Measurements from ENCODE around the gene KLHL2. TPM values are rescaled to one million over a fixed set of nuclear protein-coding genes. Genes with fewer than 3 reads are reported as not detected.
"Not testable (repeated sequence)": the region's sequence is repeated elsewhere in the genome, so short reads cannot be mapped to it uniquely, and the experiment has no call there.

Gene KLHL2
- total RNA-seq, 2 experiments from 2014 or later: 27.9 to 33.8 TPM

DNA sequence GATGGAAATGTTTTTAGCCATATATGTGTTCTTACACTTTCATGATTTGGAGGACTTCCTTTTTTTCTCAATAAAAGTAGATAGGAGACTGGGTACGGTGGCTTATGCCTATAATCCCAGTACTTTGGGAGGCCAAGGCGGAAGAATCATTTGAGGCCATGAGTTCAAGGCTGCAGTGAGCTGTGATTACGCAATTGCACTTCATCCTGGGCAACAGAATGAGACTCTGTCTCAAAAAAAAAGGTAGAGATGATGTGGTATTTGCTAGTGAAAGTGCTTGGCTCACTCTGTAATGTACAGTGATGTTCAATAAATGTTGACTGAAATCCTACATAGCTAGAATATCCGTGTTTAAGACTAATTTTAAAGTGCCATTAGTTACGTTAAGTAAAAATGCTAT lies 27.4 kb downstream of the KLHL2 start:
- POLR2A ChIA-PET: no interaction called here
- TF ChIP-seq, protein P1, sequence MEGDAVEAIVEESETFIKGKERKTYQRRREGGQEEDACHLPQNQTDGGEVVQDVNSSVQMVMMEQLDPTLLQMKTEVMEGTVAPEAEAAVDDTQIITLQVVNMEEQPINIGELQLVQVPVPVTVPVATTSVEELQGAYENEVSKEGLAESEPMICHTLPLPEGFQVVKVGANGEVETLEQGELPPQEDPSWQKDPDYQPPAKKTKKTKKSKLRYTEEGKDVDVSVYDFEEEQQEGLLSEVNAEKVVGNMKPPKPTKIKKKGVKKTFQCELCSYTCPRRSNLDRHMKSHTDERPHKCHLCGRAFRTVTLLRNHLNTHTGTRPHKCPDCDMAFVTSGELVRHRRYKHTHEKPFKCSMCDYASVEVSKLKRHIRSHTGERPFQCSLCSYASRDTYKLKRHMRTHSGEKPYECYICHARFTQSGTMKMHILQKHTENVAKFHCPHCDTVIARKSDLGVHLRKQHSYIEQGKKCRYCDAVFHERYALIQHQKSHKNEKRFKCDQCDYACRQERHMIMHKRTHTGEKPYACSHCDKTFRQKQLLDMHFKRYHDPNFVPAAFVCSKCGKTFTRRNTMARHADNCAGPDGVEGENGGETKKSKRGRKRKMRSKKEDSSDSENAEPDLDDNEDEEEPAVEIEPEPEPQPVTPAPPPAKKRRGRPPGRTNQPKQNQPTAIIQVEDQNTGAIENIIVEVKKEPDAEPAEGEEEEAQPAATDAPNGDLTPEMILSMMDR (conservative IDR thresholded peaks at IDR 0.05; ENCODE audit: low read length): no peak
- TF ChIP-seq EZH2phosphoT487 (IDR thresholded peaks at IDR 0.05; ENCODE audit: borderline replicate concordance, low read depth, low read length): no peak
- no peak for DNase-seq (ENCODE audit: low spot score)
- Histone ChIP-seq H3K4me3 (ENCODE audit: low read depth, low read length, poor library complexity, severe bottlenecking) (no peak overlapping the region), H3K9me2 (ENCODE audit: insufficient read depth, low read length) (no peaks in the 10 kb centered on the region), H3K4me2 (ENCODE audit: low read length) (no peak overlapping the region), H3K9me3 (ENCODE audit: low read length) (no peaks in the 10 kb centered on the region), H3K79me2 (ENCODE audit: insufficient read depth, low read depth, low read length) (no peaks in the 10 kb centered on the region), H2AFZ (ENCODE audit: low read length) (no peak overlapping the region), H3K27ac (ENCODE audit: low read depth, low read length, poor library complexity, severe bottlenecking) (no peak overlapping the region), H3K4me1 (ENCODE audit: insufficient read depth, low read length, poor library complexity, severe bottlenecking) (peaks cover 8% of the 10 kb centered on the region), H3K36me3 (ENCODE audit: insufficient read depth, low read length) (peaks cover 11% of the 10 kb centered on the region), H4K20me1 (ENCODE audit: insufficient read depth, low read length) (no peaks in the 10 kb centered on the region)
- intact Hi-C loops (cut with micrococcal nuclease; ENCODE audit: unreplicated experiment): no loop called here
- CTCF ChIA-PET (ENCODE audit: unreplicated experiment): no interaction called here
- BruUV-seq (replicated peaks): no TSS peak

DNA sequence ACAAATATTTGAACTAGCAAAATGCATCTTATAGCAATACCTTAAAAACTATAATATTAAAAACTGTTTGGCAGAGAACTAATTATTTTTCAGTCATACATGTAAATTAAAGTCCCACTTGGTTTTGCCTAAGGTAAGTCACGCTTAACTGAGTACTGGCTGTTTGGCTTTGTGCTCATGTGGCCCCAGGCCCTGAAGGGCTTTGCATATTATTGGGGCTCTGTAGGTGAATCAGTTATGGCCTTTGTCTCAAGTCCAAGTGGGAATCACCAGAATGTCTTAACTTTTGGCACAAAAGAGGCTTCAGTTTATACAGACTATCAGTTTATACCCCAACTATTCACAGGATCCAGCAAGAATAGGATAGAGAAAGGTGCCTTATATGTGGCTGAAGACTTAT lies 29.5 kb downstream of the KLHL2 start:
- H3K36me3 ChIP-seq (ENCODE audit: insufficient read depth, low read length); H2AFZ ChIP-seq (ENCODE audit: low read length); CTCF ChIA-PET (ENCODE audit: unreplicated experiment); H3K79me2 ChIP-seq (ENCODE audit: insufficient read depth, low read depth, low read length); H3K27ac ChIP-seq (ENCODE audit: low read depth, low read length, poor library complexity, severe bottlenecking); H4K20me1 ChIP-seq (ENCODE audit: insufficient read depth, low read length); H3K4me1 ChIP-seq (ENCODE audit: insufficient read depth, low read length, poor library complexity, severe bottlenecking); H3K4me2 ChIP-seq (ENCODE audit: low read length); H3K4me3 ChIP-seq (ENCODE audit: low read depth, low read length, poor library complexity, severe bottlenecking); H3K9me3 ChIP-seq (ENCODE audit: low read length); DNase-seq (ENCODE audit: low spot score); intact Hi-C loops (cut with micrococcal nuclease; ENCODE audit: unreplicated experiment); H3K9me2 ChIP-seq (ENCODE audit: insufficient read depth, low read length); POLR2A ChIA-PET; BruUV-seq (replicated peaks): not testable (repeated sequence)

DNA sequence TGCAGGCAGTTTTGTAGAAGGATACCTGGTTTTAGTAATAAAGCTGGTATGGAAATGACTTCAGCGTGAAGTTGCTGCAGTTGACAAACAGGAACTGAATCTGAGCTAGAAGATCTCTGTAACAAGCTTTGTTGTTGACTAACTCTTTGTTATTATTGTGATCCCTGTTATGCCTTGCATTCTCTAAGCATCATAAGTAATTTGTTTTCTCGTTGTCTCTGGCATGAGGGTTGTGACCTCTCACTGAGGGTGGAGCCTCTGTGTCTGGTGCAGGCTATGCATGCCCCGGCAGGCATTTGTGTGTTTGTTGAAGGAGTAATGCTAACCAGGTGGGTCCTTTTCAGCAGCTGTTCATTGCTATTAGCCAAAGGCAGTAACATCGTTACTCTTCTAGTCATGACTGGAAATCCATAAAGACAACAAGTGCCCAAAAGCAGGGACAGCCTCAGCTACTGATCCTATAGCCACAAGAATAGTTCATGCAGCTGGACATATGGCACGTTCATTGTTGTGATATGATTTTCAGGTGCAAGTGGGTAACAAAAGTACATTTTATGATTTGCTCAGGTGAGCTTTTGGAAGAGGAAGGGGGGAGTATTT lies 30.8 kb downstream of the KLHL2 start:
- H3K9me2 ChIP-seq (ENCODE audit: insufficient read depth, low read length); DNase-seq (ENCODE audit: low spot score); H3K9me3 ChIP-seq (ENCODE audit: low read length); intact Hi-C loops (cut with micrococcal nuclease; ENCODE audit: unreplicated experiment); BruUV-seq (replicated peaks); H3K4me3 ChIP-seq (ENCODE audit: low read depth, low read length, poor library complexity, severe bottlenecking); H2AFZ ChIP-seq (ENCODE audit: low read length); H3K27ac ChIP-seq (ENCODE audit: low read depth, low read length, poor library complexity, severe bottlenecking); H3K36me3 ChIP-seq (ENCODE audit: insufficient read depth, low read length); H3K4me1 ChIP-seq (ENCODE audit: insufficient read depth, low read length, poor library complexity, severe bottlenecking); H3K79me2 ChIP-seq (ENCODE audit: insufficient read depth, low read depth, low read length); H4K20me1 ChIP-seq (ENCODE audit: insufficient read depth, low read length): not testable (repeated sequence)
- H3K4me2 ChIP-seq (ENCODE audit: low read length): peak overlapping the region; percentile 32; the same call in 1 of the 2 replicates
- ChIA-PET CTCF (ENCODE audit: unreplicated experiment) (interaction anchor here (0.9 kb wide), 1 partner anchor 11 kb away, joined by 3 read pairs; no protein-coding TSS in a partner anchor), POLR2A (interaction anchor here (1.6 kb wide), 1 partner anchor 18 kb away, joined by 4 read pairs; no protein-coding TSS in a partner anchor)

DNA sequence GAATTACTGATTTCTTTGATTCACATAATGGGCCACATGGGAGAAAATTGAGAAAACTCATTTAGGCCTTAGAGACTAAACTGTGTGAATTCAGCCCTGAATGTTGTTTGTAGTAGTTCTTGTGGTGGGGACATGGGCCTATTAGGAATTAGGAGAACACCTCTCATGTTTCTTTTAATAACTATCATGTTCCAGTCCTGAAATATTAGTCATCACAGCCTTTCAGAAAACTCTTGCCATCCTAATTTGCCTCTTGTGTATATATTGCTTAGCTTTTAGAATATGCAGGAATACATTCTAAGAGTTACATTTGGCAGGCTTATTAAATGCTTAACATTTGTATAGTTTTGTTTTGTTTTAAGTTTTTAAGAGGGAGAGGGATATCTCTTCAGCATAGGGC lies 33.4 kb downstream of the KLHL2 start:
- CTCF ChIA-PET (ENCODE audit: unreplicated experiment); H4K20me1 ChIP-seq (ENCODE audit: insufficient read depth, low read length); H3K4me1 ChIP-seq (ENCODE audit: insufficient read depth, low read length, poor library complexity, severe bottlenecking); H3K79me2 ChIP-seq (ENCODE audit: insufficient read depth, low read depth, low read length); H3K27ac ChIP-seq (ENCODE audit: low read depth, low read length, poor library complexity, severe bottlenecking); intact Hi-C loops (cut with micrococcal nuclease; ENCODE audit: unreplicated experiment); H3K9me3 ChIP-seq (ENCODE audit: low read length); H3K36me3 ChIP-seq (ENCODE audit: insufficient read depth, low read length); H3K9me2 ChIP-seq (ENCODE audit: insufficient read depth, low read length); H2AFZ ChIP-seq (ENCODE audit: low read length); DNase-seq (ENCODE audit: low spot score); POLR2A ChIA-PET; H3K4me2 ChIP-seq (ENCODE audit: low read length); H3K4me3 ChIP-seq (ENCODE audit: low read depth, low read length, poor library complexity, severe bottlenecking); BruUV-seq (replicated peaks): not testable (repeated sequence)

- H3K27ac ChIP-seq (ENCODE audit: low read depth, low read length, poor library complexity, severe bottlenecking); intact Hi-C loops (cut with micrococcal nuclease; ENCODE audit: unreplicated experiment); H3K4me3 ChIP-seq (ENCODE audit: low read depth, low read length, poor library complexity, severe bottlenecking); H3K4me2 ChIP-seq (ENCODE audit: low read length); H3K79me2 ChIP-seq (ENCODE audit: insufficient read depth, low read depth, low read length); H4K20me1 ChIP-seq (ENCODE audit: insufficient read depth, low read length); DNase-seq (ENCODE audit: low spot score); H3K9me2 ChIP-seq (ENCODE audit: insufficient read depth, low read length); BruUV-seq (replicated peaks); H3K4me1 ChIP-seq (ENCODE audit: insufficient read depth, low read length, poor library complexity, severe bottlenecking); H3K9me3 ChIP-seq (ENCODE audit: low read length); H2AFZ ChIP-seq (ENCODE audit: low read length); CTCF ChIA-PET (ENCODE audit: unreplicated experiment); H3K36me3 ChIP-seq (ENCODE audit: insufficient read depth, low read length): not testable (repeated sequence)
- POLR2A ChIA-PET: interaction anchor here (0.7 kb wide), 1 partner anchor 48 kb away, joined by 3 read pairs; no protein-coding TSS in a partner anchor
Observed at GRCh38 chr4:165244148-165244547, 36.8 kb downstream of the KLHL2 start.

Data from OCI-LY7 (cell line).